Loucy (cell line): ENCODE measurements around the gene ANKDD1A.

ENCODE experiments used
- H2AFZ ChIP-seq: fragments of 200-600 bp; sonication (generic); 2 replicates; pipeline ENCODE4 v1.6.0; 2016; ENCODE audit warnings: antibody characterized with exemption, mild to moderate bottlenecking, low read length, moderate library complexity
- H3F3A ChIP-seq: fragments of 200-600 bp; 2 replicates; pipeline ENCODE4 v1.6.0; 2016; ENCODE audit warnings: antibody characterized with exemption, low read depth, mild to moderate bottlenecking
- H3K27me3 ChIP-seq: fragments of 200-600 bp; sonication (generic); 2 replicates; pipeline ENCODE4 v1.6.1; 2014; ENCODE audit warnings: low read length, mild to moderate bottlenecking; ENCODE audit not compliant: insufficient read depth, poor library complexity, severe bottlenecking
- H3K36me3 ChIP-seq: fragments of 200-600 bp; sonication (generic); 2 replicates; pipeline ENCODE4 v1.6.1; 2016; ENCODE audit warnings: low read length; ENCODE audit not compliant: insufficient read depth
- H3K4me1 ChIP-seq: fragments of 200-600 bp; sonication (generic); 2 replicates; pipeline ENCODE4 v1.5.1; 2014; ENCODE audit warnings: low read length, mild to moderate bottlenecking; ENCODE audit not compliant: insufficient read depth, poor library complexity, severe bottlenecking
- H3K4me2 ChIP-seq: fragments of 200-600 bp; sonication (generic); 2 replicates; pipeline ENCODE4 v1.6.0; 2014; ENCODE audit warnings: antibody characterized with exemption, low read length, low read depth, mild to moderate bottlenecking; ENCODE audit not compliant: poor library complexity, severe bottlenecking
- H3K4me3 ChIP-seq: fragments of 200-600 bp; sonication (generic); 2 replicates; pipeline ENCODE4 v1.5.1; 2014; ENCODE audit warnings: low read length, mild to moderate bottlenecking, mixed read lengths; ENCODE audit not compliant: poor library complexity, severe bottlenecking
- H3K79me2 ChIP-seq: fragments of 200-600 bp; sonication (generic); 2 replicates; pipeline ENCODE4 v1.6.1; 2014; ENCODE audit warnings: low read length; ENCODE audit not compliant: insufficient read depth
- H3K9ac ChIP-seq: fragments of 200-600 bp; sonication (generic); 2 replicates; pipeline ENCODE4 v1.6.0; 2014; ENCODE audit warnings: mild to moderate bottlenecking, low read depth, low read length, moderate library complexity; ENCODE audit not compliant: poor library complexity, severe bottlenecking
- H3K9me2 ChIP-seq: fragments of 200-600 bp; sonication (generic); replicated peaks from 2 replicates; pipeline ENCODE4 v1.6.1; 2016; ENCODE audit warnings: low read depth, low read length, mixed read lengths
- H3K9me3 ChIP-seq: fragments of 200-600 bp; sonication (generic); 2 replicates; pipeline ENCODE4 v1.6.1; 2014; ENCODE audit warnings: mild to moderate bottlenecking, antibody characterized with exemption, low read length, low read depth; ENCODE audit not compliant: insufficient read depth
- H4K20me1 ChIP-seq: fragments of 200-600 bp; sonication (generic); 2 replicates; pipeline ENCODE4 v1.6.0; 2014; ENCODE audit warnings: antibody characterized with exemption, low read length, mild to moderate bottlenecking; ENCODE audit not compliant: insufficient read depth, poor library complexity, severe bottlenecking
- EZH2phosphoT487 ChIP-seq: fragments of 200-600 bp; IDR thresholded peaks from 2 replicates; pipeline ENCODE4 v1.6.1; 2018; ENCODE audit warnings: antibody characterized with exemption, mild to moderate bottlenecking, moderate library complexity, borderline replicate concordance
- TF ChIP-seq, protein P1 (sequence below): fragments of 200-600 bp; sonication (generic); conservative IDR thresholded peaks from 2 replicates; pipeline ENCODE4 v1.5.1; 2014; ENCODE audit warnings: mild to moderate bottlenecking, antibody characterized with exemption, low read length

ANKDD1A gene

GRCh38 chr15:64928626-64929220 is 17.0 kb downstream of the ANKDD1A start:
- Histone ChIP-seq H2AFZ (no peak overlapping the region), H3K4me1 (peaks cover 4% of the 10 kb centered on the region), H3K9me2 (no peaks in the 10 kb centered on the region), H3K4me3 (no peak overlapping the region), H3K79me2 (no peaks in the 10 kb centered on the region), H3K36me3 (no peaks in the 10 kb centered on the region), H3K4me2 (no peak overlapping the region), H3K9ac (no peak overlapping the region), H3K9me3 (no peaks in the 10 kb centered on the region), H3K27me3 (no peaks in the 10 kb centered on the region), H4K20me1 (no peaks in the 10 kb centered on the region), H3F3A (no peaks in the 10 kb centered on the region)
- TF ChIP-seq, protein P1, sequence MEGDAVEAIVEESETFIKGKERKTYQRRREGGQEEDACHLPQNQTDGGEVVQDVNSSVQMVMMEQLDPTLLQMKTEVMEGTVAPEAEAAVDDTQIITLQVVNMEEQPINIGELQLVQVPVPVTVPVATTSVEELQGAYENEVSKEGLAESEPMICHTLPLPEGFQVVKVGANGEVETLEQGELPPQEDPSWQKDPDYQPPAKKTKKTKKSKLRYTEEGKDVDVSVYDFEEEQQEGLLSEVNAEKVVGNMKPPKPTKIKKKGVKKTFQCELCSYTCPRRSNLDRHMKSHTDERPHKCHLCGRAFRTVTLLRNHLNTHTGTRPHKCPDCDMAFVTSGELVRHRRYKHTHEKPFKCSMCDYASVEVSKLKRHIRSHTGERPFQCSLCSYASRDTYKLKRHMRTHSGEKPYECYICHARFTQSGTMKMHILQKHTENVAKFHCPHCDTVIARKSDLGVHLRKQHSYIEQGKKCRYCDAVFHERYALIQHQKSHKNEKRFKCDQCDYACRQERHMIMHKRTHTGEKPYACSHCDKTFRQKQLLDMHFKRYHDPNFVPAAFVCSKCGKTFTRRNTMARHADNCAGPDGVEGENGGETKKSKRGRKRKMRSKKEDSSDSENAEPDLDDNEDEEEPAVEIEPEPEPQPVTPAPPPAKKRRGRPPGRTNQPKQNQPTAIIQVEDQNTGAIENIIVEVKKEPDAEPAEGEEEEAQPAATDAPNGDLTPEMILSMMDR: no peak
- TF ChIP-seq EZH2phosphoT487: no peak

DNA sequence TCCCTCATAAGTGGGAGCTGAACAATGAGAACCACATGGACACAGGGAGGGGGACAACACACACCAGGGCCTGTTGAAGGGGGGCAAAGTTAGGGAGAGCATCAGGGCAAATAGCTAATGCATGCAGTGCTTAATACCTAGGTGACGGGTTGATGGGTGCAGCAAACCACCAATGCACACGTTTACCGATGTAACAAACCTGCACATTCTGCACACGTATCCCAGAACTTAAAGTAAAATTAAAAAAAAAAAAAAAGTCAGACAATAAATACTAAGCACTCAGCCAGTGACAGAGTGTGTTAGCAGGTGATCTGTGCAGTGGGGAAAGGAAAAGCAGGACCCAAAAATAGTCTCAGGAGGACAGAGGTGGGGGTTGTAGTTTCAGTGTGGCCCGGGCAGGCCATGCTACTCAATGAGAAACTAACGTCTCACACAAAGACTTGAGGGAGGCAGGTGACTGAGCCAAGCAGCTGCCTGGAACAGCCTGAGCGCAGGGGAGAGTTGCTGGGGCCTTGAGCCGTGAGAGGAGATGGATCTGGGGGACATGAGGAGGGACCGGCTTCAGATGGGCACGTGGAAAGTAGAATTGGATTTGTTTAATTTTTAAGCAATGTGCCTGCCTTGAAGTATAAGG is 18.4 kb downstream of the ANKDD1A start:
- Histone ChIP-seq H3K9ac (no peak overlapping the region), H3K9me2 (no peaks in the 10 kb centered on the region), H3K79me2 (no peaks in the 10 kb centered on the region), H3K4me3 (no peak overlapping the region), H3K27me3 (no peaks in the 10 kb centered on the region), H3K4me2 (no peak overlapping the region), H4K20me1 (no peaks in the 10 kb centered on the region), H2AFZ (no peak overlapping the region), H3F3A (no peaks in the 10 kb centered on the region), H3K4me1 (peaks cover 3% of the 10 kb centered on the region), H3K9me3 (no peaks in the 10 kb centered on the region), H3K36me3 (no peaks in the 10 kb centered on the region)
- TF ChIP-seq EZH2phosphoT487: no peak
- TF ChIP-seq, protein P1: no peak

DNA sequence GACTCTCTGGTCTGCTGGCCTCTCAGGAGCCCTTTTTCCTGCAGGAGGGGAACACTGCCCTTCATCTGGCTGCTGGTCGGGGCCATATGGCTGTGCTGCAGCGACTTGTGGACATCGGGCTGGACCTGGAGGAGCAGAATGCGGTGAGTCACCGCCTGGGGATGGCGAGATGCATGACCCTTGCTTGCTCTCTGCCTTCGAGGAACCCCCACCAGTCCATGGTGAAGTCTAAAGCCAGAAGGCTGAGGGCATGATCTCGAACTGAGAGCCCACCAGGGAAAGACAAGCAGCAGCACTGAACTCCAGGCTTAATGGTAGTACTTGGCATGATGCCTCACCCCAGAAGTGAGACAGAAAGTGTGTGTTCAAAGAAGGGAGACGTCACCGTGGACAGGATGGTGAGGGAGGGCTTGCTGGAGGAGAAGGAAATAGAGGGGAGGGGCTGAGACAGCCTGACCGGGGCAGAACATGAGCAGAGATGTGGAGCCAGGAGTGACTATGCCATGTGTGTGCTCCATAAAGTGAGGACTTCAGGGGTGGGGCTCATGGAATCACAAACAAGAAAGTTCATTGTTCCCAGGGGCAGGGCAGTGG is 19.2 kb downstream of the ANKDD1A start:
- Histone ChIP-seq H3K9me3 (no peaks in the 10 kb centered on the region), H4K20me1 (no peaks in the 10 kb centered on the region), H3F3A (no peaks in the 10 kb centered on the region), H3K4me2 (no peak overlapping the region), H3K36me3 (no peaks in the 10 kb centered on the region), H3K4me3 (no peak overlapping the region), H3K27me3 (no peaks in the 10 kb centered on the region), H3K9me2 (no peaks in the 10 kb centered on the region), H3K9ac (no peak overlapping the region), H2AFZ (no peak overlapping the region), H3K4me1 (no peaks in the 10 kb centered on the region), H3K79me2 (no peaks in the 10 kb centered on the region)
- TF ChIP-seq, protein P1: no peak
- TF ChIP-seq EZH2phosphoT487: no peak
